Endothelial cell (in vitro differentiated cells): ENCODE results near the gene ZNF385B. TPM values are rescaled to one million over a fixed set of nuclear protein-coding genes. Genes with fewer than 3 reads are reported as not detected.

ENCODE experiments used
- DNase-seq: peaks from one replicate; pipeline ENCODE4 v3.0.0; 2021; ENCODE audit warnings: low spot score
- H3K27ac Mint-ChIP-seq: one replicate; pipeline ENCODE4 v1.8.0; 2021; ENCODE audit warnings: mixed read lengths, inconsistent platforms; ENCODE audit not compliant: unreplicated experiment
- H3K27me3 Mint-ChIP-seq: one replicate; pipeline ENCODE4 v1.8.0; 2021; ENCODE audit warnings: mild to moderate bottlenecking, moderate library complexity, mixed read lengths, inconsistent platforms; ENCODE audit not compliant: unreplicated experiment
- H3K36me3 Mint-ChIP-seq: one replicate; pipeline ENCODE4 v1.8.0; 2021; ENCODE audit warnings: mild to moderate bottlenecking, low read depth, mixed read lengths, inconsistent platforms; ENCODE audit not compliant: unreplicated experiment
- H3K4me1 Mint-ChIP-seq: one replicate; pipeline ENCODE4 v1.8.0; 2021; ENCODE audit warnings: mild to moderate bottlenecking, mixed read lengths, inconsistent platforms; ENCODE audit not compliant: unreplicated experiment
- H3K4me3 Mint-ChIP-seq: one replicate; pipeline ENCODE4 v1.8.0; 2021; ENCODE audit warnings: mild to moderate bottlenecking, mixed read lengths, inconsistent platforms; ENCODE audit not compliant: unreplicated experiment
- H3K9me3 Mint-ChIP-seq: one replicate; pipeline ENCODE4 v1.8.0; 2021; ENCODE audit warnings: mixed read lengths, inconsistent platforms; ENCODE audit not compliant: unreplicated experiment
- total RNA-seq: library from RNA; stranded (reverse); fragmentation: NEBNext Ultra II Directional; extraction: Animal tissue kit (Norgen Biotek cat#: 25700); gene quantifications from one replicate; pipeline ENCODE4 v1.2.1, GENCODE V29; 2021; ENCODE audit not compliant: unreplicated experiment
- TF ChIP-seq, protein P1 (sequence below): fragments of 200-600 bp; sonication (generic); IDR thresholded peaks from one replicate; pipeline ENCODE4 v1.5.0; 2021; ENCODE audit warnings: antibody characterized with exemption; ENCODE audit not compliant: unreplicated experiment

The ZNF385B gene
- total RNA-seq, 1 donor from 2014 or later: 0.49 TPM

GRCh38 chr2:179518830-179519229 lies 342.6 kb downstream of the ZNF385B start:
- no peaks in the 10 kb centered on the region for H3K9me3 Mint-ChIP-seq
- H3K36me3 Mint-ChIP-seq: no peaks in the 10 kb centered on the region
- no peaks in the 10 kb centered on the region for H3K4me1 Mint-ChIP-seq
- TF ChIP-seq, protein P1, sequence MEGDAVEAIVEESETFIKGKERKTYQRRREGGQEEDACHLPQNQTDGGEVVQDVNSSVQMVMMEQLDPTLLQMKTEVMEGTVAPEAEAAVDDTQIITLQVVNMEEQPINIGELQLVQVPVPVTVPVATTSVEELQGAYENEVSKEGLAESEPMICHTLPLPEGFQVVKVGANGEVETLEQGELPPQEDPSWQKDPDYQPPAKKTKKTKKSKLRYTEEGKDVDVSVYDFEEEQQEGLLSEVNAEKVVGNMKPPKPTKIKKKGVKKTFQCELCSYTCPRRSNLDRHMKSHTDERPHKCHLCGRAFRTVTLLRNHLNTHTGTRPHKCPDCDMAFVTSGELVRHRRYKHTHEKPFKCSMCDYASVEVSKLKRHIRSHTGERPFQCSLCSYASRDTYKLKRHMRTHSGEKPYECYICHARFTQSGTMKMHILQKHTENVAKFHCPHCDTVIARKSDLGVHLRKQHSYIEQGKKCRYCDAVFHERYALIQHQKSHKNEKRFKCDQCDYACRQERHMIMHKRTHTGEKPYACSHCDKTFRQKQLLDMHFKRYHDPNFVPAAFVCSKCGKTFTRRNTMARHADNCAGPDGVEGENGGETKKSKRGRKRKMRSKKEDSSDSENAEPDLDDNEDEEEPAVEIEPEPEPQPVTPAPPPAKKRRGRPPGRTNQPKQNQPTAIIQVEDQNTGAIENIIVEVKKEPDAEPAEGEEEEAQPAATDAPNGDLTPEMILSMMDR: no peak
- H3K4me3 Mint-ChIP-seq: no peak overlapping the region
- H3K27me3 Mint-ChIP-seq: no peaks in the 10 kb centered on the region
- no peak overlapping the region for H3K27ac Mint-ChIP-seq
- DNase-seq: no peak

- no peak overlapping the region for H3K27ac Mint-ChIP-seq
- DNase-seq: no peak
- H3K36me3 Mint-ChIP-seq: no peaks in the 10 kb centered on the region
- TF ChIP-seq, protein P1: no peak
- H3K4me1 Mint-ChIP-seq: no peaks in the 10 kb centered on the region
- peaks cover 2% of the 10 kb centered on the region for H3K27me3 Mint-ChIP-seq
- no peaks in the 10 kb centered on the region for H3K9me3 Mint-ChIP-seq
- no peak overlapping the region for H3K4me3 Mint-ChIP-seq
These were observed 348.2 kb downstream of the ZNF385B start for GRCh38 chr2:179513181-179513580.

GRCh38 chr2:179512281-179513035 lies 349.0 kb downstream of the ZNF385B start:
- H3K36me3 Mint-ChIP-seq: no peaks in the 10 kb centered on the region
- no peaks in the 10 kb centered on the region for H3K9me3 Mint-ChIP-seq
- no peaks in the 10 kb centered on the region for H3K4me1 Mint-ChIP-seq
- H3K27ac Mint-ChIP-seq: no peak overlapping the region
- peaks cover 2% of the 10 kb centered on the region for H3K27me3 Mint-ChIP-seq
- TF ChIP-seq, protein P1: no peak
- DNase-seq: no peak
- H3K4me3 Mint-ChIP-seq: no peak overlapping the region

DNA sequence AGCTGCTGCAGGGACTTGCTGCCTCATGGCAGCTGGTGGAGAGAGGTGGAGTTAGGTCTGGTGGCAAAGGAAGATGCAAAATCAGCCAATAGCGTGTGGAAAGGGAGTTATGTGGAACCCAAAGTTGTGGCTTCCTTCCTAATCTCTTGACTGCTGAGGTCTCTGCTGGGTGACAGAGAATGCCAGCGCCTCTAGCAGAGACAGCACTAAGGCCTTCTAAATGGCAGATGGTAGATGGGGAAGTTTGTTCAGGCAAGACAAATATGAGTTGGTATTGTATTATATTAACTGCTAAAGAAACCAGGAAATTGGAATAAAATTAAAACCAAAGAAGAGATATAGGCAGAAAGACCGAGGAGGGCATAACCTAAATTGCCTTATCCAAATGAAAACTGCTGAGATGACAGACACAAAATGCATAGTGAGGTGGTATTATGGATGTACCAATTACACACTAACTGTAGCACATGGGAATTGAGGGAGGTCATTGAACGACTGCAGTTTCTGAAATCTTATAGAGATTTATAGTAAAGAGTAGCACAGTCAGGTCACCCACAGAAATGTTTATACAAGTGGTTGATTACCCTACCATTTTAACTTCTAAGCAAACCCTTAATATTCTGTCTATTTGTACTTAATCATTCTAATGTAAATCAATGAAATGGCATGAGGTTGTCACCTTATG lies 350.2 kb downstream of the ZNF385B start:
- H3K4me3 Mint-ChIP-seq: no peak overlapping the region
- no peaks in the 10 kb centered on the region for H3K36me3 Mint-ChIP-seq
- no peaks in the 10 kb centered on the region for H3K4me1 Mint-ChIP-seq
- peaks cover 2% of the 10 kb centered on the region for H3K27me3 Mint-ChIP-seq
- H3K27ac Mint-ChIP-seq: no peak overlapping the region
- no peaks in the 10 kb centered on the region for H3K9me3 Mint-ChIP-seq
- TF ChIP-seq, protein P1: no peak
- no peak for DNase-seq

DNA sequence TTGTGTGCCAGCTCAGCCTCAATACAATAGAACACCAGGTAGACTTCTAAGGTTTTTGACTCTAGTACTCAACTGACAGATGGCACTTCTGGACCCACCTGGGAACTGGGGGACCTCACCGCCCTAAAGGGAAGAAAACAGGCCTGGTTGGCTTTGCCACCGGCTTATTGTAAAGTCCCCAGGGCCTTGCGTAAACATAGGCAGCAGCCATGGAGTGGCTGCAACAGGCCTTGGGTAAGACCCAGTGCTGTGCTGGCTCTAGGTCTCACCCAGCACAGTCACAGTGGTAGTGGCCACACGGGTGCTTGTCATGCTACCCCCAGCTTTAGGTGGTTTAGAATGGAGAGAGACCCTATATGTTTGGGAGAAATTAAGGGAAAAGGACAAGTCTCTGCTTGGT lies 366.1 kb downstream of the ZNF385B start:
- DNase-seq: no peak
- no peaks in the 10 kb centered on the region for H3K27me3 Mint-ChIP-seq
- no peak overlapping the region for H3K27ac Mint-ChIP-seq
- TF ChIP-seq, protein P1: no peak
- H3K9me3 Mint-ChIP-seq: no peaks in the 10 kb centered on the region
- H3K36me3 Mint-ChIP-seq: no peaks in the 10 kb centered on the region
- no peak overlapping the region for H3K4me3 Mint-ChIP-seq
- no peaks in the 10 kb centered on the region for H3K4me1 Mint-ChIP-seq
